GM12801 (cell line): ENCODE measurements around the gene TSPAN5.

ENCODE experiments used
- CTCF ChIP-seq: IDR thresholded peaks from one replicate; pipeline ENCODE4 v1.5.1; 2011; ENCODE audit warnings: control low read depth; ENCODE audit not compliant: insufficient read length; ENCODE audit errors: extremely low read depth

TSPAN5 gene

GRCh38 chr4:98658287-98659105, at the start of gene TSPAN5:
Gene TSPAN5, minus strand, starts transcription at chr4:98658611.
- TF ChIP-seq CTCF = no peak

GRCh38 chr4:98706935-98707334, 48.5 kb upstream of the TSPAN5 start:
- TF ChIP-seq CTCF = no peak

GRCh38 chr4:98706200-98706813, 47.9 kb upstream of the TSPAN5 start:
- no peak for TF ChIP-seq CTCF

GRCh38 chr4:98700656-98701055, 42.2 kb upstream of the TSPAN5 start:
- TF ChIP-seq CTCF = no peak

GRCh38 chr4:98694076-98694475, 35.7 kb upstream of the TSPAN5 start:
- no peak for TF ChIP-seq CTCF

- no peak for TF ChIP-seq CTCF
Observed at GRCh38 chr4:98692411-98692810, 34.0 kb upstream of the TSPAN5 start.

- TF ChIP-seq CTCF = no peak
Observed at GRCh38 chr4:98691588-98691987, 33.2 kb upstream of the TSPAN5 start.
